ENCODE data around the gene KICS2. TPM values are rescaled to one million over a fixed set of nuclear protein-coding genes. Genes with fewer than 3 reads are reported as not detected.

Gene KICS2
- total and polyA plus RNA-seq, 2 of the 8 experiments (the other 6 are each of a cell fraction or from before 2014, with no cell fraction given) = 5.6 to 9.5 TPM

- H3K23ac ChIP-seq (ENCODE audit: insufficient read length) = no peak overlapping the region
- no peak overlapping the region for H3K14ac ChIP-seq (ENCODE audit: insufficient read length)
- no peaks in the 10 kb centered on the region for H3K36me3 ChIP-seq (ENCODE audit: control insufficient read depth in 2 of 4, insufficient read depth in 4 of 4, low read length in 3 of 4)
- no peak overlapping the region for H3K9ac ChIP-seq (replicated peaks in 1 of 4; ENCODE audit: extremely low read depth in 1 of 4, low read depth in 3 of 4, low read length in 3 of 4)
- H2BK120ac ChIP-seq (replicated peaks; ENCODE audit: low read depth, low read length) = no peak overlapping the region
- H3K79me2 ChIP-seq (ENCODE audit: control insufficient read depth in 1 of 2, insufficient read depth in 2 of 2, low read length in 2 of 2) = no peaks in the 10 kb centered on the region
- FAIRE-seq (no peak), DNase-seq (ENCODE audit: low read depth in 1 of 2, low spot score in 2 of 2) (no peak)
- TF ChIP-seq SRF (IDR thresholded peaks at IDR 0.05; ENCODE audit: low read depth, low read length) (no peak), GABPA (IDR thresholded peaks at IDR 0.05; ENCODE audit: borderline replicate concordance, insufficient read depth, low read length) (no peak)
- no peak overlapping the region for H2BK15ac ChIP-seq (ENCODE audit: low read length)
- H3K9me3 ChIP-seq (ENCODE audit: insufficient read depth in 2 of 2, low read depth in 1 of 2, low read length in 1 of 2) = no peaks in the 10 kb centered on the region
- H3K27me3 ChIP-seq (replicated peaks in 1 of 4; ENCODE audit: control insufficient read depth in 3 of 4, extremely low read depth in 1 of 4, insufficient read depth in 3 of 4, low read length in 3 of 4) = no peaks in the 10 kb centered on the region
- no peak overlapping the region for H2AK5ac ChIP-seq (ENCODE audit: low read depth, low read length)
- H3K23me2 ChIP-seq (ENCODE audit: low read depth, low read length) = no peaks in the 10 kb centered on the region
- no peak overlapping the region for H4K8ac ChIP-seq (ENCODE audit: extremely low read depth, insufficient read depth, low read length)
- no peak overlapping the region for H3K4me3 ChIP-seq (ENCODE audit: extremely low read depth in 1 of 4, insufficient read depth in 2 of 4, low read depth in 3 of 4, low read length in 4 of 4)
- no peak overlapping the region for H2BK12ac ChIP-seq (ENCODE audit: low read depth, low read length)
- H2AFZ ChIP-seq (ENCODE audit: low read length) = no peak overlapping the region
- no peak overlapping the region for H2BK5ac ChIP-seq (ENCODE audit: low read depth, low read length)
- H4K91ac ChIP-seq (replicated peaks; ENCODE audit: insufficient read length, low read length) = no peak overlapping the region
- H3K4ac ChIP-seq (replicated peaks; ENCODE audit: insufficient read length, low read depth, low read length) = no peak overlapping the region
- H4K20me1 ChIP-seq (replicated peaks in 1 of 2; ENCODE audit: control insufficient read depth in 1 of 2, insufficient read depth in 2 of 2, low read length in 2 of 2) = no peaks in the 10 kb centered on the region
- H4K5ac ChIP-seq (ENCODE audit: insufficient read length, low read depth, low read length) = no peak overlapping the region
- no peaks in the 10 kb centered on the region for H3K79me1 ChIP-seq (ENCODE audit: low read depth, low read length)
- H3K4me1 ChIP-seq (replicated peaks in 1 of 4; ENCODE audit: control insufficient read depth in 3 of 4, insufficient read depth in 4 of 4, low read length in 3 of 4) = no peaks in the 10 kb centered on the region
- 86% methylated on average over 1 of the region's 2 CpGs; no CpG with 5 or more reads in 1 of the 2 experiments for WGBS, 2 experiments (ENCODE audit: extremely low coverage in 1 of 2, insufficient coverage in 1 of 2, insufficient read length in 1 of 2, insufficient replicate concordance in 2 of 2, low coverage in 1 of 2, low lambda C conversion rate in 2 of 2, missing lambda C conversion rate in 1 of 2)
- CTCF ChIA-PET (ENCODE audit: partially characterized antibody) = interaction anchor here (0.7 to 2.0 kb wide), 4 partner anchors 10 to 51 kb away, joined by 3 to 5 read pairs (median 4); no protein-coding TSS in a partner anchor
- POLR2A ChIA-PET (ENCODE audit: partially characterized antibody) = interaction anchor here (1.1 kb wide), 1 partner anchor 17 kb away, joined by 4 read pairs; the partner anchor contains the start of gene KICS2
- H3K56ac ChIP-seq (replicated peaks; ENCODE audit: insufficient read length, low read depth, low read length) = no peak overlapping the region
- no peak overlapping the region for H3K27ac ChIP-seq (ENCODE audit: low read depth, low read length)
- no peak overlapping the region for H3K18ac ChIP-seq (ENCODE audit: extremely low read depth, low read length)
- no peak overlapping the region for H3K4me2 ChIP-seq (ENCODE audit: insufficient read depth in 1 of 2, low read depth in 2 of 2, low read length in 2 of 2)
- H2BK20ac ChIP-seq (ENCODE audit: low read length) = no peak overlapping the region
Measured at GRCh38 chr12:64205542-64205941, 16.6 kb downstream of the KICS2 start.
